GM23338 (cell line): Measurements from ENCODE around the gene MLLT10. TPM values are rescaled to one million over a fixed set of nuclear protein-coding genes. Genes with fewer than 3 reads are reported as not detected.

Experiments
- ATAC-seq: fragments of 200-7000 bp; cut with Tn5 transposase; 3 replicates; pipeline ENCODE4 v1.9.1; 2020
- DNase-seq: peaks from one replicate; pipeline ENCODE4 v3.0.0-alpha.2; 2015; ENCODE audit warnings: low spot score
- H2AFZ ChIP-seq: fragments of 200-600 bp; sonication (generic); 2 replicates; pipeline ENCODE4 v1.8.0; 2016; ENCODE audit warnings: antibody characterized with exemption, mild to moderate bottlenecking, moderate library complexity
- H3F3A ChIP-seq: fragments of 200-600 bp; sonication (generic); replicated peaks from 2 replicates; pipeline ENCODE4 v1.8.0; 2017; ENCODE audit warnings: antibody characterized with exemption, mixed run types, low read depth
- H3K27ac ChIP-seq: fragments of 200-600 bp; sonication (generic); 2 replicates; pipeline ENCODE4 v1.6.1; 2016; ENCODE audit warnings: low read depth
- H3K27me3 ChIP-seq: fragments of 200-600 bp; sonication (generic); 2 replicates; pipeline ENCODE4 v1.8.0; 2016; ENCODE audit warnings: mild to moderate bottlenecking, mixed run types, moderate library complexity; ENCODE audit not compliant: insufficient read depth
- H3K36me3 ChIP-seq: fragments of 200-600 bp; sonication (generic); 2 replicates; pipeline ENCODE4 v1.8.0; 2016; ENCODE audit warnings: mild to moderate bottlenecking; ENCODE audit not compliant: insufficient read depth
- H3K4me1 ChIP-seq: fragments of 200-600 bp; sonication (generic); 2 replicates; pipeline ENCODE4 v1.8.0; 2016; ENCODE audit warnings: mild to moderate bottlenecking, moderate library complexity; ENCODE audit not compliant: insufficient read depth
- H3K4me2 ChIP-seq: fragments of 200-600 bp; sonication (generic); 2 replicates; pipeline ENCODE4 v1.7.1; 2017; ENCODE audit warnings: mixed run types
- H3K4me3 ChIP-seq: fragments of 200-600 bp; sonication (generic); 2 replicates; pipeline ENCODE4 v1.6.1; 2016; ENCODE audit warnings: mixed run types
- H3K79me2 ChIP-seq: fragments of 200-600 bp; sonication (generic); replicated peaks from 2 replicates; pipeline ENCODE4 v1.8.0; 2017; ENCODE audit warnings: mild to moderate bottlenecking; ENCODE audit not compliant: insufficient read depth
- H3K9me2 ChIP-seq: fragments of 200-600 bp; sonication (generic); 2 replicates; pipeline ENCODE4 v1.8.0; 2017; ENCODE audit not compliant: insufficient read depth
- H4K20me1 ChIP-seq: fragments of 200-600 bp; sonication (generic); replicated peaks from 2 replicates; pipeline ENCODE4 v1.8.0; 2017; ENCODE audit warnings: mild to moderate bottlenecking; ENCODE audit not compliant: insufficient read depth
- H3K27ac Mint-ChIP-seq: 2 replicates; pipeline ENCODE4 v1.8.0; 2020; ENCODE audit warnings: inconsistent platforms, mild to moderate bottlenecking, moderate library complexity, mixed read lengths
- H3K27me3 Mint-ChIP-seq: 3 replicates; pipeline ENCODE4 v1.8.0; 2022; ENCODE audit warnings: low read depth, mild to moderate bottlenecking, moderate library complexity, mixed read lengths, inconsistent platforms; ENCODE audit not compliant: insufficient read depth, poor library complexity
- H3K36me3 Mint-ChIP-seq: 3 replicates; pipeline ENCODE4 v1.8.0; 2021; ENCODE audit warnings: low read depth, mild to moderate bottlenecking, inconsistent platforms, moderate library complexity, mixed read lengths
- H3K4me1 Mint-ChIP-seq: 3 replicates; pipeline ENCODE4 v1.8.0; 2020; ENCODE audit warnings: mild to moderate bottlenecking, inconsistent platforms, mixed read lengths
- H3K4me3 Mint-ChIP-seq: 3 replicates; pipeline ENCODE4 v1.8.0; 2021; ENCODE audit warnings: moderate library complexity, mild to moderate bottlenecking, inconsistent platforms, mixed read lengths
- H3K9me3 Mint-ChIP-seq: 3 replicates; pipeline ENCODE4 v1.8.0; 2020; ENCODE audit warnings: moderate library complexity, mild to moderate bottlenecking, inconsistent platforms, mixed read lengths
- CREB1 ChIP-seq: fragments of 250-450 bp; sonication (Bioruptor Pico); IDR thresholded peaks from 2 replicates; pipeline ENCODE4 v1.5.0; 2020; ENCODE audit warnings: low read depth, mild to moderate bottlenecking, moderate library complexity
- EZH2 ChIP-seq: fragments of 200-600 bp; sonication (generic); IDR thresholded peaks from one replicate; pipeline ENCODE4 v1.8.0; 2017; ENCODE audit warnings: antibody characterized with exemption, mild to moderate bottlenecking, low read depth; ENCODE audit not compliant: unreplicated experiment
- JUNB ChIP-seq: IDR thresholded peaks from one replicate; pipeline ENCODE4 v1.6.1; 2016; ENCODE audit warnings: antibody characterized with exemption; ENCODE audit not compliant: unreplicated experiment
- POLR2AphosphoS5 ChIP-seq: IDR thresholded peaks from 2 replicates; pipeline ENCODE4 v1.6.1; 2016; ENCODE audit warnings: antibody characterized with exemption, low read depth
- STAT1 ChIP-seq: IDR thresholded peaks from one replicate; pipeline ENCODE4 v1.6.1; 2016; ENCODE audit warnings: antibody characterized with exemption; ENCODE audit not compliant: unreplicated experiment
- ZNF114 ChIP-seq: fragments of 250-450 bp; sonication (Bioruptor Pico); IDR thresholded peaks from 2 replicates; pipeline ENCODE4 v1.5.0; 2020; ENCODE audit warnings: mild to moderate bottlenecking, moderate library complexity
- polyA plus RNA-seq: library from polyadenylated mRNA; unstranded; fragments of >200 nt; fragmentation: Nextera tagmentation; extraction: Ambion mirVana; gene quantifications from 2 replicates; pipeline ENCODE4 v1.2.1, GENCODE V29; 2016
- total RNA-seq: library from RNA; depleted of rRNA; stranded (reverse); fragments of >200 nt; shearing (Covaris generic); gene quantifications from 2 replicates; pipeline ENCODE4 v1.2.3, GENCODE V29; 2014
- TF ChIP-seq, protein P1 (sequence below): IDR thresholded peaks from one replicate; pipeline ENCODE4 v1.6.1; 2018; ENCODE audit warnings: antibody characterized with exemption; ENCODE audit not compliant: unreplicated experiment

Gene MLLT10
- total and polyA plus RNA-seq, 2 experiments from 2014 or later: 28.8 to 55.4 TPM

GRCh38 chr10:21516242-21517131 is 17.5 kb upstream of the MLLT10 start:
- Histone ChIP-seq H2AFZ (no peak overlapping the region), H3K27ac (no peak overlapping the region), H3F3A (peaks cover 19% of the 10 kb centered on the region), H3K9me2 (no peaks in the 10 kb centered on the region), H3K36me3 (no peaks in the 10 kb centered on the region), H4K20me1 (no peaks in the 10 kb centered on the region; the same call in 1 of the 2 replicates), H3K79me2 (peaks cover 5% of the 10 kb centered on the region; the same call in 1 of the 2 replicates), H3K27me3 (peaks cover 67% of the 10 kb centered on the region), H3K4me1 (peaks cover 77% of the 10 kb centered on the region), H3K4me3 (peak overlapping the region; percentile 63), H3K4me2 (peak overlapping the region; percentile 85)
- Mint-ChIP-seq H3K27ac (no peak overlapping the region), H3K9me3 (no peaks in the 10 kb centered on the region; the same call in 2 of the 3 replicates), H3K4me1 (peaks cover 80% of the 10 kb centered on the region), H3K4me3 (peak overlapping the region; percentile 89), H3K36me3 (no peaks in the 10 kb centered on the region), H3K27me3 (peaks cover 47% of the 10 kb centered on the region)
- peak; percentile 83 for DNase-seq
- TF ChIP-seq POLR2AphosphoS5: no peak
- TF ChIP-seq CREB1: no peak
- peak; percentile 29 for TF ChIP-seq EZH2
- TF ChIP-seq JUNB: no peak
- TF ChIP-seq, protein P1, sequence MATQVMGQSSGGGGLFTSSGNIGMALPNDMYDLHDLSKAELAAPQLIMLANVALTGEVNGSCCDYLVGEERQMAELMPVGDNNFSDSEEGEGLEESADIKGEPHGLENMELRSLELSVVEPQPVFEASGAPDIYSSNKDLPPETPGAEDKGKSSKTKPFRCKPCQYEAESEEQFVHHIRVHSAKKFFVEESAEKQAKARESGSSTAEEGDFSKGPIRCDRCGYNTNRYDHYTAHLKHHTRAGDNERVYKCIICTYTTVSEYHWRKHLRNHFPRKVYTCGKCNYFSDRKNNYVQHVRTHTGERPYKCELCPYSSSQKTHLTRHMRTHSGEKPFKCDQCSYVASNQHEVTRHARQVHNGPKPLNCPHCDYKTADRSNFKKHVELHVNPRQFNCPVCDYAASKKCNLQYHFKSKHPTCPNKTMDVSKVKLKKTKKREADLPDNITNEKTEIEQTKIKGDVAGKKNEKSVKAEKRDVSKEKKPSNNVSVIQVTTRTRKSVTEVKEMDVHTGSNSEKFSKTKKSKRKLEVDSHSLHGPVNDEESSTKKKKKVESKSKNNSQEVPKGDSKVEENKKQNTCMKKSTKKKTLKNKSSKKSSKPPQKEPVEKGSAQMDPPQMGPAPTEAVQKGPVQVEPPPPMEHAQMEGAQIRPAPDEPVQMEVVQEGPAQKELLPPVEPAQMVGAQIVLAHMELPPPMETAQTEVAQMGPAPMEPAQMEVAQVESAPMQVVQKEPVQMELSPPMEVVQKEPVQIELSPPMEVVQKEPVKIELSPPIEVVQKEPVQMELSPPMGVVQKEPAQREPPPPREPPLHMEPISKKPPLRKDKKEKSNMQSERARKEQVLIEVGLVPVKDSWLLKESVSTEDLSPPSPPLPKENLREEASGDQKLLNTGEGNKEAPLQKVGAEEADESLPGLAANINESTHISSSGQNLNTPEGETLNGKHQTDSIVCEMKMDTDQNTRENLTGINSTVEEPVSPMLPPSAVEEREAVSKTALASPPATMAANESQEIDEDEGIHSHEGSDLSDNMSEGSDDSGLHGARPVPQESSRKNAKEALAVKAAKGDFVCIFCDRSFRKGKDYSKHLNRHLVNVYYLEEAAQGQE: no peak
- peak; percentile 29 for ATAC-seq

DNA sequence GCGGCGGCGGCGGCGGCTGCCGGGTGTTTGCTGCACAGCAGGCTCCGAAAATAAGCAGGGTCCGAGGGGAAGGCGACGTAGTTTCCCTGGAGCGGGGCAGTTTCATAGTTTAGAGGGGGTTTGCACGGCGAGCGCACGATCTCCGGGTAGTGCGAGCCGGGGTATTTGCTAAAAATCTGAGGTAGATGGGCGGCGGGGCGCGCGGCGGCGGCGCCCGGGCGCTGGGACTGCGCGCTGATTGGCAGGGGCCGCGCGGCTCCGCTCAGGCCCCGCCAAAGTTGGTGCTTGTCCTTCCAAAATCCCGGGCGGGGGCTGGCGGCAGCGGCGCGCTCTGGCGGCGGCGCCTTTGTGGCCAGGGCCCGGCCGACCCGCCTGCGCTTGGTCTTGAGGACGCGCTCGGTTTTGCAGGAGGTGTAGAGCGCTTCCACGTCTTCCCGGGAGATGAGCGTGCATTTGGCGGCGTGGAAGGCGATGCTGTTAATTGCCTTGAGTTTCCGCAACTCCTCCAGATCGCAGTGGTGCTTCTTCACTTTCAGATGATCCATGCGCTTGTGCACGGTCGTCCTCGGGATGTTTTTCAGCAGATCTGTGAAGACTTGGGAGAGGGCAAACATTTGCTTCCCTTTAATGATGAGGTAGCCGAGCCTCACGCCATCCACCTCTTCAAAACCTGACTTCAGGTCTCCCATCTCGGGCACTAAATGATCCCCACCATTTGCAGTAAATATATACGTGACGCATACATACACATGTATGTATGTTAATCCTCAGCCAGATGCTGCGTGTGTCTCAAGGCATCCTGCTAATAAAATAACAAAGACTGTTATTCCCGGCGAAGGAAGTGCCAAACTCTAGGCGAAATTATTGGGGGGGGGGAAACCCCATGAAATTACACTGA is 16.6 kb upstream of the MLLT10 start:
- Mint-ChIP-seq H3K4me1 (peaks cover 80% of the 10 kb centered on the region), H3K9me3 (no peaks in the 10 kb centered on the region; the same call in 2 of the 3 replicates), H3K4me3 (peak overlapping the region; percentile 89), H3K27me3 (peaks cover 47% of the 10 kb centered on the region), H3K36me3 (no peaks in the 10 kb centered on the region), H3K27ac (peak overlapping the region; percentile 79)
- TF ChIP-seq STAT1 (no peak), EZH2 (peak; percentile 26), ZNF114 (CRISPR knock-in tag) (no peak), CREB1 (no peak)
- peaks cover 19% of the 10 kb centered on the region for H3F3A ChIP-seq
- ATAC-seq: peak; percentile 70
- no peaks in the 10 kb centered on the region; the same call in 1 of the 2 replicates for H4K20me1 ChIP-seq
- H3K4me2 ChIP-seq: peak overlapping the region; percentile 79
- H3K27ac ChIP-seq: no peak overlapping the region
- peak overlapping the region; percentile 63 for H3K4me3 ChIP-seq
- H3K79me2 ChIP-seq: peaks cover 5% of the 10 kb centered on the region; the same call in 1 of the 2 replicates
- no peak overlapping the region for H2AFZ ChIP-seq
- peak; percentile 92 for DNase-seq
- H3K27me3 ChIP-seq: peaks cover 67% of the 10 kb centered on the region
- peaks cover 76% of the 10 kb centered on the region for H3K4me1 ChIP-seq
- no peaks in the 10 kb centered on the region for H3K36me3 ChIP-seq
- no peaks in the 10 kb centered on the region for H3K9me2 ChIP-seq
